B cell (primary cell): Measurements from ENCODE around the gene FGFR3. TPM values are rescaled to one million over a fixed set of nuclear protein-coding genes. Genes with fewer than 3 reads are reported as not detected.
A peak's percentile ranks its signal among the peaks of the same experiment; 100 is the strongest.

Experiments
- ATAC-seq: fragments of 200-7000 bp; cut with Tn5 transposase; one replicate; pipeline ENCODE4 v1.10.0; 2021; ENCODE audit warnings: low read depth, mild to moderate bottlenecking, moderate number of reproducible peaks, moderate library complexity
- CTCF ChIA-PET: fragments of 350-600 bp; sonication (Branson Sonifier 250); formaldehyde crosslinking; loops from one replicate; lab custom pipeline; 2021; ENCODE audit warnings: antibody characterized with exemption, inconsistent platforms; lab: Charles Lee
- POLR2A ChIA-PET: fragments of 350-600 bp; sonication (Branson Sonifier 250); formaldehyde crosslinking; loops from one replicate; lab custom pipeline; 2021; ENCODE audit warnings: antibody characterized with exemption; lab: Charles Lee
- DNase-seq: peaks from one replicate; pipeline ENCODE4 v3.0.0; 2013
- H2AFZ ChIP-seq: 2 replicates; pipeline ENCODE4 v1.6.1; 2012; ENCODE audit warnings: mild to moderate bottlenecking, low read depth, low read length; ENCODE audit not compliant: insufficient read depth, poor library complexity, severe bottlenecking
- H3K27ac ChIP-seq, 2 donors: 1 replicate in 1 of 2; 2 replicates in 1 of 2; pipeline ENCODE4 v1.5.1; 2012 to 2013; ENCODE audit warnings: low read length in 2 of 2, mild to moderate bottlenecking in 2 of 2, moderate library complexity in 1 of 2
- H3K27me3 ChIP-seq, 4 experiments: fragments of 200-600 bp in 1 of 4; sonication (generic) in 1 of 4; replicated peaks in 1 of 4; 1 replicate in 2 of 4; 2 replicates in 2 of 4; pipeline versions ENCODE4 v1.6.1 to v1.7.0; 2013 to 2016; ENCODE audit warnings: low read length in 3 of 4, mild to moderate bottlenecking in 2 of 4, mixed read lengths in 1 of 4, moderate library complexity in 1 of 4; ENCODE audit not compliant: insufficient read depth in 4 of 4, control insufficient read depth in 3 of 4; ENCODE audit errors: control extremely low read depth in 1 of 4
- H3K36me3 ChIP-seq, 2 experiments: replicated peaks in 1 of 2; 1 replicate in 1 of 2; 2 replicates in 1 of 2; pipeline versions ENCODE4 v1.6.1 to v1.7.1; 2013; ENCODE audit warnings: low read length in 1 of 2; ENCODE audit not compliant: insufficient read depth in 2 of 2, control insufficient read depth in 1 of 2; ENCODE audit errors: control extremely low read depth in 1 of 2, extremely low read depth in 1 of 2
- H3K4me1 ChIP-seq, 2 donors: fragments of 200-600 bp in 1 of 2; sonication (generic) in 1 of 2; 1 replicate in 1 of 2; 2 replicates in 1 of 2; pipeline versions ENCODE4 v1.5.1 to v1.6.1; 2013 to 2017; ENCODE audit warnings: low read length in 2 of 2; ENCODE audit not compliant: control insufficient read depth in 2 of 2, insufficient read depth in 2 of 2
- H3K4me2 ChIP-seq: replicated peaks from 2 replicates; pipeline ENCODE3; 2012; ENCODE audit warnings: mild to moderate bottlenecking, low read depth, low read length; ENCODE audit not compliant: poor library complexity, severe bottlenecking
- H3K4me3 ChIP-seq, 5 experiments: fragments of 200-600 bp in 1 of 5; sonication (generic) in 1 of 5; 1 replicate in 3 of 5; 2 replicates in 2 of 5; pipeline versions ENCODE4 v1.5.1 to v1.7.0; 2011 to 2016; ENCODE audit warnings: low read length in 4 of 5, mild to moderate bottlenecking in 4 of 5, low read depth in 2 of 5, control low read depth in 1 of 5, moderate library complexity in 1 of 5; ENCODE audit not compliant: insufficient read depth in 1 of 5; ENCODE audit errors: control extremely low read depth in 1 of 5, extremely low read depth in 1 of 5
- H3K79me2 ChIP-seq: fragments of 200-600 bp; sonication (generic); one replicate; pipeline ENCODE4 v1.6.0; 2016; ENCODE audit warnings: low read length; ENCODE audit not compliant: control insufficient read depth, insufficient read depth
- H3K9ac ChIP-seq: fragments of 200-600 bp; sonication (generic); 2 replicates; pipeline ENCODE4 v1.6.1; 2017; ENCODE audit warnings: mild to moderate bottlenecking, low read length, moderate library complexity
- H3K9me3 ChIP-seq, 3 donors: one replicate each; pipeline versions ENCODE4 v1.6.1 to v1.7.1; 2013; ENCODE audit warnings: low read length in 2 of 3; ENCODE audit not compliant: control insufficient read depth in 2 of 3, insufficient read depth in 1 of 3; ENCODE audit errors: control extremely low read depth in 1 of 3
- H4K20me1 ChIP-seq: 2 replicates; pipeline ENCODE4 v1.6.0; 2012; ENCODE audit warnings: mild to moderate bottlenecking, low read length; ENCODE audit not compliant: insufficient read depth, control insufficient read depth, poor library complexity, severe bottlenecking
- H3K27ac Mint-ChIP-seq: one replicate; pipeline ENCODE4 v1.8.0; 2021; ENCODE audit warnings: mixed read lengths
- H3K27me3 Mint-ChIP-seq: one replicate; pipeline ENCODE4 v1.8.0; 2021; ENCODE audit warnings: mixed read lengths
- H3K4me1 Mint-ChIP-seq: one replicate; pipeline ENCODE4 v1.8.0; 2021; ENCODE audit warnings: mixed read lengths
- H3K4me3 Mint-ChIP-seq: one replicate; pipeline ENCODE4 v1.8.0; 2021; ENCODE audit warnings: mixed read lengths
- H3K9me3 Mint-ChIP-seq: one replicate; pipeline ENCODE4 v1.8.0; 2022; ENCODE audit warnings: mixed read lengths; ENCODE audit not compliant: insufficient read depth
- EZH2 ChIP-seq: IDR thresholded peaks from 2 replicates; pipeline ENCODE4 v1.6.1; 2012; ENCODE audit warnings: borderline replicate concordance, low read depth, mild to moderate bottlenecking, moderate library complexity, low read length; ENCODE audit not compliant: insufficient read depth, poor library complexity, severe bottlenecking
- WGBS: methylation state at CpG from one replicate; pipeline ENCODE4 v1.1.5; 2013; ENCODE audit warnings: missing lambda C conversion rate; ENCODE audit not compliant: insufficient coverage; 5-methylcytosine and 5-hydroxymethylcytosine counted together
- intact Hi-C: fragments of 100-400 bp; cut with micrococcal nuclease; formaldehyde crosslinking; loops from one replicate; pipeline ENCODE4 v1.10.0; 2022
- polyA plus RNA-seq: library from polyadenylated mRNA; depleted of rRNA; stranded (reverse); fragments of >200 nt; gene quantifications from 2 replicates; pipeline ENCODE4 v1.2.3, GENCODE V29; 2012
- total RNA-seq, 2 donors: library from RNA; stranded (reverse); fragments of 120-200 nt in 1 of 2; gene quantifications; 1 replicate in 1 of 2; 2 replicates in 1 of 2; pipeline versions ENCODE4 v1.2.3 to v1.2.4, GENCODE V29; 2013 to 2022
- TF ChIP-seq, protein P1 (sequence below): fragments of 200-600 bp; IDR thresholded peaks from one replicate; pipeline ENCODE4 v1.8.0; 2022; ENCODE audit warnings: antibody characterized with exemption, mild to moderate bottlenecking

The FGFR3 gene
- total and polyA plus RNA-seq, 2 donors (not counting 1 experiment from before 2014, with no cell fraction given): not detected

GRCh38 chr4:1793496-1793840 lies 375 bp downstream of the FGFR3 start:
- peaks cover 20 to 27% of the 10 kb centered on the region in 2 donors for H3K4me1 ChIP-seq
- peaks cover 11% of the 10 kb centered on the region for H3K27me3 Mint-ChIP-seq
- peaks cover 0 to 46% (median 28%) of the 10 kb centered on the region in 4 experiments for H3K27me3 ChIP-seq
- H4K20me1 ChIP-seq: peaks cover 4% of the 10 kb centered on the region
- ATAC-seq (peak; percentile 13), DNase-seq (peak; percentile 62)
- ChIA-PET POLR2A (no interaction called here), CTCF (interaction anchor here (1.6 kb wide), 1 partner anchor 100 kb away, joined by 4 read pairs; no protein-coding TSS in a partner anchor)
- H2AFZ ChIP-seq: peak overlapping the region; percentile 42
- no peak overlapping the region for H3K27ac Mint-ChIP-seq
- intact Hi-C loops: loop anchor here (2.0 to 5.0 kb wide), 2 partner anchors 27 to 111 kb away; partner anchors contain the start of gene FAM53A
- peaks cover 0 to 21% (median 0%) of the 10 kb centered on the region in 3 donors for H3K9me3 ChIP-seq
- H3K27ac ChIP-seq: no peak overlapping the region
- H3K4me1 Mint-ChIP-seq: peaks cover 3% of the 10 kb centered on the region
- H3K36me3 ChIP-seq: no peaks in the 10 kb centered on the region
- no peak overlapping the region for H3K9ac ChIP-seq
- no peaks in the 10 kb centered on the region for H3K79me2 ChIP-seq
- WGBS: under 1% methylated on average over 38 of the region's 44 CpGs
- H3K4me3 Mint-ChIP-seq: no peak overlapping the region
- peak overlapping the region in 3 of 5 experiments; percentile 24 to 43 (median 30) for H3K4me3 ChIP-seq
- peak overlapping the region; percentile 92 for H3K4me2 ChIP-seq
- H3K9me3 Mint-ChIP-seq: no peaks in the 10 kb centered on the region
- no peak for TF ChIP-seq EZH2
- TF ChIP-seq, protein P1, sequence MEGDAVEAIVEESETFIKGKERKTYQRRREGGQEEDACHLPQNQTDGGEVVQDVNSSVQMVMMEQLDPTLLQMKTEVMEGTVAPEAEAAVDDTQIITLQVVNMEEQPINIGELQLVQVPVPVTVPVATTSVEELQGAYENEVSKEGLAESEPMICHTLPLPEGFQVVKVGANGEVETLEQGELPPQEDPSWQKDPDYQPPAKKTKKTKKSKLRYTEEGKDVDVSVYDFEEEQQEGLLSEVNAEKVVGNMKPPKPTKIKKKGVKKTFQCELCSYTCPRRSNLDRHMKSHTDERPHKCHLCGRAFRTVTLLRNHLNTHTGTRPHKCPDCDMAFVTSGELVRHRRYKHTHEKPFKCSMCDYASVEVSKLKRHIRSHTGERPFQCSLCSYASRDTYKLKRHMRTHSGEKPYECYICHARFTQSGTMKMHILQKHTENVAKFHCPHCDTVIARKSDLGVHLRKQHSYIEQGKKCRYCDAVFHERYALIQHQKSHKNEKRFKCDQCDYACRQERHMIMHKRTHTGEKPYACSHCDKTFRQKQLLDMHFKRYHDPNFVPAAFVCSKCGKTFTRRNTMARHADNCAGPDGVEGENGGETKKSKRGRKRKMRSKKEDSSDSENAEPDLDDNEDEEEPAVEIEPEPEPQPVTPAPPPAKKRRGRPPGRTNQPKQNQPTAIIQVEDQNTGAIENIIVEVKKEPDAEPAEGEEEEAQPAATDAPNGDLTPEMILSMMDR: no peak
